ENCODE data around the gene RTL10. TPM values are rescaled to one million over a fixed set of nuclear protein-coding genes. Genes with fewer than 3 reads are reported as not detected.
A peak's percentile ranks its signal among the peaks of the same experiment; 100 is the strongest.

The RTL10 gene
- total RNA-seq, 1 experiment from 2014 or later, result 24.4 TPM

- Histone ChIP-seq H2AFZ (ENCODE audit: low read length) (no peak overlapping the region), H3K4me1 (ENCODE audit: insufficient read depth, low read length) (no peaks in the 10 kb centered on the region; the same call in 1 of the 2 replicates), H4K8ac (replicated peaks; ENCODE audit: insufficient read length, low read depth, low read length) (no peak overlapping the region), H3K56ac (ENCODE audit: insufficient read length, low read depth, low read length) (no peak overlapping the region), H2BK120ac (ENCODE audit: low read depth, low read length, poor library complexity, severe bottlenecking) (no peak overlapping the region), H3K9ac (ENCODE audit: extremely low read depth, insufficient read length, low read length) (no peak overlapping the region), H4K20me1 (ENCODE audit: control insufficient read depth, insufficient read depth, insufficient read length) (no peaks in the 10 kb centered on the region), H3K27me3 (ENCODE audit: insufficient read depth, low read length) (no peaks in the 10 kb centered on the region), H4K5ac (ENCODE audit: insufficient read length, low read depth, low read length) (no peak overlapping the region), H3K18ac (ENCODE audit: insufficient read length, low read depth, low read length) (no peak overlapping the region), H3K4me2 (ENCODE audit: insufficient read depth, insufficient read length, low read length) (no peak overlapping the region), H3K23ac (ENCODE audit: insufficient read length, low read depth, low read length) (no peak overlapping the region), H3K79me2 (ENCODE audit: insufficient read depth, low read length) (no peaks in the 10 kb centered on the region), H4K91ac (ENCODE audit: insufficient read length, low read depth, low read length) (no peak overlapping the region), H2BK20ac (ENCODE audit: low read depth, low read length, poor library complexity, severe bottlenecking) (no peak overlapping the region), H3K27ac (ENCODE audit: insufficient read length, low read depth, low read length) (no peak overlapping the region), H3K23me2 (ENCODE audit: insufficient read length, low read depth, low read length, poor library complexity, severe bottlenecking) (no peaks in the 10 kb centered on the region), H2BK15ac (ENCODE audit: low read depth, low read length) (no peak overlapping the region), H3K4ac (ENCODE audit: low read depth, low read length) (no peak overlapping the region), H3K14ac (ENCODE audit: insufficient read depth, low read length) (peak overlapping the region; percentile 35; the same call in 1 of the 2 replicates), H3K79me1 (ENCODE audit: insufficient read depth, low read depth, low read length, poor library complexity, severe bottlenecking) (no peaks in the 10 kb centered on the region), H2AK5ac (ENCODE audit: insufficient read length, low read length) (no peak overlapping the region), H3K9me3 (ENCODE audit: control insufficient read depth, low read depth, low read length) (no peaks in the 10 kb centered on the region), H3T11ph (ENCODE audit: low read length) (no peak overlapping the region), H2BK5ac (ENCODE audit: insufficient read length, low read length) (no peak overlapping the region), H2BK12ac (ENCODE audit: insufficient read length, low read depth, low read length) (no peak overlapping the region)
- TF ChIP-seq, protein P1, sequence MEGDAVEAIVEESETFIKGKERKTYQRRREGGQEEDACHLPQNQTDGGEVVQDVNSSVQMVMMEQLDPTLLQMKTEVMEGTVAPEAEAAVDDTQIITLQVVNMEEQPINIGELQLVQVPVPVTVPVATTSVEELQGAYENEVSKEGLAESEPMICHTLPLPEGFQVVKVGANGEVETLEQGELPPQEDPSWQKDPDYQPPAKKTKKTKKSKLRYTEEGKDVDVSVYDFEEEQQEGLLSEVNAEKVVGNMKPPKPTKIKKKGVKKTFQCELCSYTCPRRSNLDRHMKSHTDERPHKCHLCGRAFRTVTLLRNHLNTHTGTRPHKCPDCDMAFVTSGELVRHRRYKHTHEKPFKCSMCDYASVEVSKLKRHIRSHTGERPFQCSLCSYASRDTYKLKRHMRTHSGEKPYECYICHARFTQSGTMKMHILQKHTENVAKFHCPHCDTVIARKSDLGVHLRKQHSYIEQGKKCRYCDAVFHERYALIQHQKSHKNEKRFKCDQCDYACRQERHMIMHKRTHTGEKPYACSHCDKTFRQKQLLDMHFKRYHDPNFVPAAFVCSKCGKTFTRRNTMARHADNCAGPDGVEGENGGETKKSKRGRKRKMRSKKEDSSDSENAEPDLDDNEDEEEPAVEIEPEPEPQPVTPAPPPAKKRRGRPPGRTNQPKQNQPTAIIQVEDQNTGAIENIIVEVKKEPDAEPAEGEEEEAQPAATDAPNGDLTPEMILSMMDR (conservative IDR thresholded peaks at IDR 0.05), result no peak
- WGBS (ENCODE audit: extremely low coverage, insufficient read length, low lambda C conversion rate), result no CpG with 5 or more reads among the region's 19 CpGs
- Mint-ChIP-seq H3K36me3 (ENCODE audit: insufficient read depth in 1 of 3, low read depth in 3 of 3) (no peaks in the 10 kb centered on the region), H3K27ac (0 out of 7 replicates have a peak overlapping the region, but pooled peaks of 1 of the 3 experiments have one; percentile 77), H3K4me1 (peaks cover 17 to 22% of the 10 kb centered on the region in 2 experiments), H3K27me3 (ENCODE audit: low read depth) (no peaks in the 10 kb centered on the region), H3K9me3 (no peaks in the 10 kb centered on the region), H3K4me3 (no peak overlapping the region)
- no peak for DNase-seq
These were observed 16.6 kb upstream of the RTL10 start for GRCh38 chr22:19871023-19871844.

All from H9 (cell line).